Measurements from ENCODE around the gene RHBDL1. TPM values are rescaled to one million over a fixed set of nuclear protein-coding genes. Genes with fewer than 3 reads are reported as not detected.

The RHBDL1 gene
- total RNA-seq, 1 experiment from 2014 or later, result 12.7 TPM

- Histone ChIP-seq H3K79me2 (ENCODE audit: insufficient read depth, low read length) (peaks cover 34% of the 10 kb centered on the region), H3K9me3 (ENCODE audit: control insufficient read depth in 1 of 2, insufficient read depth in 1 of 2, low read depth in 1 of 2, low read length in 2 of 2) (no peaks in the 10 kb centered on the region), H3K4me3 (replicated peaks in 1 of 2; ENCODE audit: low read depth in 1 of 2, low read length in 2 of 2) (no peak overlapping the region), H2AFZ (ENCODE audit: low read depth, low read length, poor library complexity, severe bottlenecking) (no peak overlapping the region), H3K4me2 (ENCODE audit: low read length) (no peak overlapping the region), H4K20me1 (ENCODE audit: insufficient read depth) (no peaks in the 10 kb centered on the region), H3K27me3 (ENCODE audit: insufficient read depth, low read length) (no peaks in the 10 kb centered on the region), H3K9me2 (ENCODE audit: insufficient read depth) (no peaks in the 10 kb centered on the region), H3K36me3 (ENCODE audit: control insufficient read depth in 1 of 2, insufficient read depth in 2 of 2, low read length in 2 of 2) (peaks cover 0 to 17% of the 10 kb centered on the region in 2 experiments; a peak in 2 of 4 replicates), H3K9ac (ENCODE audit: low read length) (no peak overlapping the region), H3K27ac (ENCODE audit: low read depth, low read length) (no peak overlapping the region), H3K4me1 (ENCODE audit: control insufficient read depth in 1 of 2, insufficient read depth in 2 of 2, low read length in 2 of 2) (peaks cover 16 to 50% of the 10 kb centered on the region in 2 experiments)
- RAD21 ChIA-PET (ENCODE audit: low non-redundant PET in 1 of 2, low total read pairs in 2 of 2, uncharacterized antibody in 2 of 2, unreplicated experiment in 2 of 2), result no interaction called here
- CTCF ChIA-PET, result no interaction called here
- ATAC-seq (no peak), DNase-seq (ENCODE audit: low read depth, low spot score) (no peak)
- no TSS peak for BruUV-seq (replicated peaks)
- POLR2A ChIA-PET, result no interaction called here
- TF ChIP-seq EZH2 (IDR thresholded peaks at IDR 0.05) (no peak), POLR2AphosphoS5 (IDR thresholded peaks at IDR 0.05; ENCODE audit: low read depth, low read length) (no peak), YY1 (IDR thresholded peaks at IDR 0.05; ENCODE audit: extremely low read depth, insufficient replicate concordance, low read depth, low read length) (no peak), POLR2A (IDR thresholded peaks at IDR 0.05; ENCODE audit: borderline replicate concordance, extremely low read depth, insufficient read depth, insufficient read length) (no peak), CTCF (IDR thresholded peaks at IDR 0.05 in 2 of 3, conservative IDR thresholded peaks at IDR 0.05 in 1 of 3; ENCODE audit: borderline replicate concordance in 1 of 3, insufficient read depth in 1 of 3, low read depth in 2 of 3, low read length in 2 of 3) (no peak), ZBTB33 (IDR thresholded peaks at IDR 0.05; ENCODE audit: extremely low read depth, insufficient replicate concordance, low read length) (no peak), ZNF274 (IDR thresholded peaks at IDR 0.05; ENCODE audit: low read depth, low read length) (no peak), ATF3 (IDR thresholded peaks at IDR 0.05) (no peak), EZH2phosphoT487 (IDR thresholded peaks at IDR 0.05; ENCODE audit: borderline replicate concordance) (no peak), SP1 (IDR thresholded peaks at IDR 0.05; ENCODE audit: low read depth) (no peak)
- intact Hi-C loops (cut with micrococcal nuclease), result no loop called here
These were observed 12.0 kb downstream of the RHBDL1 start for GRCh38 chr16:687499-687898.

Measured in HCT116 (cell line).